H1 (cell line): ENCODE data around the gene RIMBP2. TPM values are rescaled to one million over a fixed set of nuclear protein-coding genes. Genes with fewer than 3 reads are reported as not detected.

Experiments
- CTCF ChIA-PET: fragments of 300-600 bp; sonication (Branson Sonifier 250); formaldehyde crosslinking; loops from one replicate; lab custom pipeline; 2021; ENCODE audit not compliant: partially characterized antibody; lab: Charles Lee
- POLR2A ChIA-PET: fragments of 300-600 bp; sonication (Branson Sonifier 250); formaldehyde crosslinking; loops from one replicate; lab custom pipeline; 2021; ENCODE audit warnings: inconsistent platforms; ENCODE audit not compliant: partially characterized antibody; lab: Charles Lee
- DNase-seq, 2 experiments: peaks; one replicate each; pipeline versions ENCODE4 v3.0.0 to v3.0.0-alpha.2; 2010 to 2022; ENCODE audit warnings: low spot score in 2 of 2, low read depth in 1 of 2, mixed read lengths in 1 of 2
- FAIRE-seq: peaks from 2 replicates; lab custom pipeline; 2011; peaks lifted over from hg19 to GRCh38; lab: Jason Lieb, UNC
- H2AFZ ChIP-seq: 2 replicates; pipeline ENCODE4 v1.8.1; 2012; ENCODE audit warnings: low read length, inconsistent platforms
- H2AK5ac ChIP-seq: 2 replicates; pipeline ENCODE4 v1.6.1; 2013; ENCODE audit warnings: low read depth, low read length
- H2BK120ac ChIP-seq: replicated peaks from 2 replicates; pipeline ENCODE3; 2013; ENCODE audit warnings: low read depth, low read length, inconsistent platforms
- H2BK12ac ChIP-seq: 2 replicates; pipeline ENCODE4 v1.6.1; 2013; ENCODE audit warnings: low read depth, low read length
- H2BK15ac ChIP-seq: 2 replicates; pipeline ENCODE4 v1.6.1; 2013; ENCODE audit warnings: low read length
- H2BK20ac ChIP-seq: 2 replicates; pipeline ENCODE4 v1.6.1; 2013; ENCODE audit warnings: low read length
- H2BK5ac ChIP-seq: 2 replicates; pipeline ENCODE4 v1.6.1; 2013; ENCODE audit warnings: low read depth, low read length
- H3K14ac ChIP-seq: 2 replicates; pipeline ENCODE4 v1.6.1; 2013; ENCODE audit warnings: inconsistent platforms; ENCODE audit not compliant: insufficient read length
- H3K18ac ChIP-seq: 2 replicates; pipeline ENCODE4 v1.6.1; 2013; ENCODE audit warnings: low read length; ENCODE audit errors: extremely low read depth
- H3K23ac ChIP-seq: 2 replicates; pipeline ENCODE4 v1.6.1; 2013; ENCODE audit warnings: inconsistent platforms; ENCODE audit not compliant: insufficient read length
- H3K23me2 ChIP-seq: 2 replicates; pipeline ENCODE4 v1.6.1; 2013; ENCODE audit warnings: low read depth, low read length
- H3K27ac ChIP-seq: 2 replicates; pipeline ENCODE4 v1.6.1; 2011; ENCODE audit warnings: low read depth, low read length, inconsistent platforms
- H3K27me3 ChIP-seq, 4 experiments: replicated peaks in 1 of 4; 1 replicate in 1 of 4; 2 replicates in 3 of 4; pipeline versions ENCODE4 v1.6.1 to v1.8.1; 2011 to 2013; ENCODE audit warnings: low read length in 3 of 4, mild to moderate bottlenecking in 3 of 4, inconsistent platforms in 2 of 4, mixed read lengths in 2 of 4, moderate library complexity in 1 of 4; ENCODE audit not compliant: control insufficient read depth in 3 of 4, insufficient read depth in 3 of 4; ENCODE audit errors: extremely low read depth in 1 of 4
- H3K36me3 ChIP-seq, 4 experiments: 2 replicates each; pipeline versions ENCODE4 v1.6.1 to v1.8.1; 2011 to 2013; ENCODE audit warnings: mild to moderate bottlenecking in 4 of 4, low read length in 3 of 4, moderate library complexity in 2 of 4, control low read depth in 1 of 4, inconsistent platforms in 1 of 4; ENCODE audit not compliant: insufficient read depth in 4 of 4, control insufficient read depth in 2 of 4
- H3K4ac ChIP-seq: replicated peaks from 2 replicates; pipeline ENCODE3; 2013; ENCODE audit warnings: low read length, low read depth, mixed read lengths, inconsistent platforms; ENCODE audit not compliant: insufficient read length
- H3K4me1 ChIP-seq, 4 experiments: replicated peaks in 1 of 4; 1 replicate in 1 of 4; 2 replicates in 3 of 4; pipeline versions ENCODE4 v1.6.1 to v1.8.1; 2011 to 2013; ENCODE audit warnings: low read length in 3 of 4, inconsistent platforms in 2 of 4, mixed read lengths in 1 of 4; ENCODE audit not compliant: insufficient read depth in 4 of 4, control insufficient read depth in 3 of 4
- H3K4me2 ChIP-seq, 2 experiments: 2 replicates each; pipeline versions ENCODE4 v1.6.1 to v1.8.1; 2011 to 2013; ENCODE audit warnings: low read depth in 2 of 2, low read length in 2 of 2, control low read depth in 1 of 2, inconsistent platforms in 1 of 2, mild to moderate bottlenecking in 1 of 2; ENCODE audit not compliant: insufficient read depth in 1 of 2
- H3K4me3 ChIP-seq, 4 experiments: fragments of 200-600, 300-600 bp in 1 of 4; sonication (generic), shearing (Covaris generic), sonication (Bioruptor Twin) in 1 of 4; 2 replicates each; pipeline versions ENCODE4 v1.5.1 to v1.8.1; 2011 to 2016; ENCODE audit warnings: low read length in 4 of 4, low read depth in 3 of 4, control low read depth in 2 of 4, inconsistent platforms in 2 of 4, mild to moderate bottlenecking in 2 of 4, mixed read lengths in 1 of 4, moderate library complexity in 1 of 4; ENCODE audit not compliant: insufficient read depth in 2 of 4; ENCODE audit errors: extremely low read depth in 1 of 4
- H3K56ac ChIP-seq: replicated peaks from 2 replicates; pipeline ENCODE3; 2013; ENCODE audit warnings: low read depth, mild to moderate bottlenecking, mixed read lengths, low read length, inconsistent platforms; ENCODE audit not compliant: insufficient read length
- H3K79me1 ChIP-seq: 2 replicates; pipeline ENCODE4 v1.6.1; 2013; ENCODE audit warnings: low read depth, low read length, control low read depth
- H3K79me2 ChIP-seq, 2 experiments: 2 replicates each; pipeline versions ENCODE4 v1.6.1 to v1.8.1; 2012 to 2013; ENCODE audit warnings: low read length in 2 of 2, mild to moderate bottlenecking in 2 of 2, inconsistent platforms in 1 of 2; ENCODE audit not compliant: insufficient read depth in 2 of 2, control insufficient read depth in 1 of 2
- H3K9ac ChIP-seq, 4 experiments: replicated peaks in 1 of 4; 1 replicate in 1 of 4; 2 replicates in 3 of 4; pipeline versions ENCODE4 v1.6.1 to v1.8.1; 2011 to 2013; ENCODE audit warnings: low read depth in 3 of 4, low read length in 3 of 4, control low read depth in 2 of 4, mild to moderate bottlenecking in 2 of 4, moderate library complexity in 2 of 4, inconsistent platforms in 1 of 4; ENCODE audit errors: extremely low read depth in 1 of 4
- H3K9me3 ChIP-seq, 2 experiments: 2 replicates each; pipeline versions ENCODE4 v1.6.1 to v1.8.1; 2012 to 2013; ENCODE audit warnings: mild to moderate bottlenecking in 2 of 2, moderate library complexity in 2 of 2, control low read depth in 1 of 2, inconsistent platforms in 1 of 2, low read depth in 1 of 2, low read length in 1 of 2, mixed read lengths in 1 of 2; ENCODE audit not compliant: insufficient read depth in 2 of 2
- H4K20me1 ChIP-seq, 2 experiments: replicated peaks in 1 of 2; 2 replicates each; pipeline versions ENCODE3 to v1.8.1; 2011 to 2013; ENCODE audit warnings: inconsistent platforms in 2 of 2, low read length in 2 of 2, mild to moderate bottlenecking in 1 of 2; ENCODE audit not compliant: insufficient read depth in 2 of 2, control insufficient read depth in 1 of 2
- H4K5ac ChIP-seq: 2 replicates; pipeline ENCODE4 v1.6.1; 2013; ENCODE audit warnings: low read length, low read depth, mixed read lengths, inconsistent platforms; ENCODE audit not compliant: insufficient read length
- H4K8ac ChIP-seq: 2 replicates; pipeline ENCODE4 v1.8.0; 2013; ENCODE audit warnings: mild to moderate bottlenecking, moderate library complexity, low read length, inconsistent platforms; ENCODE audit not compliant: insufficient read depth; ENCODE audit errors: extremely low read depth
- H4K91ac ChIP-seq: replicated peaks from 2 replicates; pipeline ENCODE3; 2013; ENCODE audit warnings: low read length, mixed read lengths, inconsistent platforms; ENCODE audit not compliant: insufficient read length
- ASH2L ChIP-seq: fragments of 200-600, 300-600 bp; sonication (generic); IDR thresholded peaks from one replicate; pipeline ENCODE4 v1.7.1; 2017; ENCODE audit warnings: low read length
- BCL11A ChIP-seq, 2 experiments: IDR thresholded peaks; one replicate each; pipeline ENCODE4 v1.6.1; 2011; ENCODE audit warnings: low read depth in 2 of 2, low read length in 2 of 2, mild to moderate bottlenecking in 2 of 2
- CEBPB ChIP-seq: IDR thresholded peaks from 2 replicates; pipeline ENCODE4 v1.6.1; 2012; ENCODE audit warnings: low read depth, low read length
- EP300 ChIP-seq, 2 experiments: IDR thresholded peaks; 1 replicate in 1 of 2; 2 replicates in 1 of 2; pipeline ENCODE4 v1.6.1; 2011 to 2012; ENCODE audit warnings: low read depth in 2 of 2, low read length in 2 of 2, mild to moderate bottlenecking in 2 of 2, borderline replicate concordance in 1 of 2, inconsistent platforms in 1 of 2, moderate library complexity in 1 of 2
- FOSL1 ChIP-seq: IDR thresholded peaks from 2 replicates; pipeline ENCODE4 v1.6.1; 2011; ENCODE audit warnings: mild to moderate bottlenecking, low read depth, low read length, moderate library complexity; ENCODE audit not compliant: insufficient read depth
- GTF2F1 ChIP-seq: IDR thresholded peaks from 2 replicates; pipeline ENCODE4 v1.6.1; 2012; ENCODE audit warnings: low read depth, low read length, improper control_type of control experiment, borderline replicate concordance
- HDAC2 ChIP-seq, 2 experiments: fragments of 300-600 bp in 1 of 2; sonication (generic) in 1 of 2; IDR thresholded peaks; 2 replicates each; pipeline ENCODE4 v1.6.1; 2011 to 2012; ENCODE audit warnings: low read depth in 2 of 2, low read length in 2 of 2, mild to moderate bottlenecking in 2 of 2, moderate library complexity in 2 of 2, borderline replicate concordance in 1 of 2, inconsistent platforms in 1 of 2
- JUND ChIP-seq: IDR thresholded peaks from 2 replicates; pipeline ENCODE4 v1.6.1; 2011; ENCODE audit warnings: mild to moderate bottlenecking, improper control_type of control experiment, low read length
- POLR2A ChIP-seq, 2 experiments: IDR thresholded peaks; 1 replicate in 1 of 2; 2 replicates in 1 of 2; pipeline ENCODE4 v1.6.1; 2011; ENCODE audit warnings: low read depth in 2 of 2, low read length in 2 of 2, mild to moderate bottlenecking in 2 of 2; ENCODE audit errors: control extremely low read depth in 1 of 2
- POLR2AphosphoS5 ChIP-seq: IDR thresholded peaks from 2 replicates; pipeline ENCODE4 v1.6.1; 2011; ENCODE audit warnings: low read depth, low read length
- RBBP5 ChIP-seq: IDR thresholded peaks from 2 replicates; pipeline ENCODE4 v1.7.1; 2012; ENCODE audit warnings: low read depth, mild to moderate bottlenecking, inconsistent platforms, low read length, moderate library complexity, borderline replicate concordance
- SIRT6 ChIP-seq: IDR thresholded peaks from one replicate; pipeline ENCODE4 v1.7.1; 2012; ENCODE audit warnings: low read length, inconsistent platforms
- SP4 ChIP-seq: IDR thresholded peaks from 2 replicates; pipeline ENCODE4 v1.6.1; 2012; ENCODE audit warnings: low read length, inconsistent platforms
- TAF7 ChIP-seq: optimal IDR thresholded peaks from 2 replicates; pipeline ENCODE3; 2011; ENCODE audit warnings: low read depth, mild to moderate bottlenecking, inconsistent platforms, low read length, moderate library complexity, borderline replicate concordance
- polyA plus RNA-seq, 7 experiments: library from polyadenylated mRNA; depleted of rRNA in 3 of 7; stranded (reverse) in 5 of 7; unstranded in 2 of 7; fragments of >200 nt in 5 of 7; fragments of 200-250 nt in 2 of 7; gene quantifications; 1 replicate in 5 of 7; 2 replicates in 1 of 7; 4 replicates in 1 of 7; pipeline versions ENCODE4 v1.2.1 to v1.2.3, GENCODE V29; 2011 to 2013; ENCODE audit warnings: missing spikeins in 2 of 7, mixed read lengths in 2 of 7
- total RNA-seq: library from RNA; stranded (reverse); fragmentation: NEBNext Ultra II Directional; extraction: Animal tissue kit (Norgen Biotek cat#: 25700); gene quantifications from 2 replicates; pipeline ENCODE4 v1.2.1, GENCODE V29; 2021
- TF ChIP-seq, protein P1 (sequence below): IDR thresholded peaks from 2 replicates; pipeline ENCODE4 v1.6.1; 2011; ENCODE audit warnings: low read length, improper control_type of control experiment

The RIMBP2 gene
- total and polyA plus RNA-seq, 2 of the 8 experiments (the other 6 are each of a cell fraction or from before 2014, with no cell fraction given), result 0.18 to 0.65 TPM

DNA sequence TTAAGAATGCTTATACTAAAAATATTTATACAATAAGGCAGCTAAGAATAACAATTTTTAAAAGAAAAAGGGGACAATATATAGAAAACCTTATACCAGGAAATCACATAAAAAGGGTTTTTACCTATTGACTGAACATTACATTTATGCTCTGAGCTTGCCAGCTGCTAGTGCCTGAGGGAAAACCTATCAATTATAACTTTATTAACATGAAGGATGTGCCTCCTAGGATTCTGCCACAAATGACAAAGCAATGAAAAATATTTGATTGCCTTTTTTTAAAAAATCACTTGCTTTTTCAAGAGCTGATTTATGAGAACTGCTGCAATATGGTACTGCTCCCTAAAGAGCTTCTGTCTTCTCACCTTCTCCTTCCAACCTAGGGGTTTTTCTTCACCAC, 185.7 kb downstream of the RIMBP2 start:
- H3K23me2 ChIP-seq, result no peaks in the 10 kb centered on the region
- no peak overlapping the region for H2BK5ac ChIP-seq
- no peak for DNase-seq
- H2BK20ac ChIP-seq, result no peak overlapping the region
- H2BK12ac ChIP-seq, result no peak overlapping the region
- H3K9ac ChIP-seq, result no peak overlapping the region
- POLR2A ChIA-PET, result interaction anchor here (1.3 kb wide), 1 partner anchor 8 kb away, joined by 3 read pairs; no protein-coding TSS in a partner anchor
- H3K4me3 ChIP-seq, result no peak overlapping the region
- H4K20me1 ChIP-seq, result peaks cover 0 to 2% of the 10 kb centered on the region in 2 experiments
- H3K4me2 ChIP-seq, result no peak overlapping the region
- no peak overlapping the region for H3K23ac ChIP-seq
- H3K79me2 ChIP-seq, result no peaks in the 10 kb centered on the region
- no peak overlapping the region for H2BK15ac ChIP-seq
- peaks cover 0 to 3% (median 0%) of the 10 kb centered on the region in 4 experiments; a peak in 1 of 7 replicates for H3K4me1 ChIP-seq
- FAIRE-seq, result no peak
- H2AFZ ChIP-seq, result no peak overlapping the region
- H4K91ac ChIP-seq, result no peak overlapping the region
- H3K79me1 ChIP-seq, result no peaks in the 10 kb centered on the region
- no peak overlapping the region for H3K27ac ChIP-seq
- H4K8ac ChIP-seq, result no peak overlapping the region
- no peak overlapping the region for H4K5ac ChIP-seq
- no peaks in the 10 kb centered on the region for H3K9me3 ChIP-seq
- no peak overlapping the region for H3K14ac ChIP-seq
- H3K36me3 ChIP-seq, result no peaks in the 10 kb centered on the region
- H3K4ac ChIP-seq, result no peak overlapping the region
- H3K18ac ChIP-seq, result no peak overlapping the region
- CTCF ChIA-PET, result interaction anchor here (1.6 kb wide), 1 partner anchor 24 kb away, joined by 3 read pairs; no protein-coding TSS in a partner anchor
- no peak overlapping the region for H2AK5ac ChIP-seq
- H3K27me3 ChIP-seq, result no peaks in the 10 kb centered on the region
- H3K56ac ChIP-seq, result no peak overlapping the region
- H2BK120ac ChIP-seq, result no peak overlapping the region
- TF ChIP-seq POLR2A (IDR thresholded peaks at IDR 0.05; ENCODE audit: control extremely low read depth in 1 of 2, low read depth in 2 of 2, low read length in 2 of 2) (no peak), ASH2L (no peak), FOSL1 (no peak), HDAC2 (IDR thresholded peaks at IDR 0.05; ENCODE audit: borderline replicate concordance in 1 of 2, low read depth in 2 of 2, low read length in 2 of 2) (no peak), BCL11A (IDR thresholded peaks at IDR 0.05; ENCODE audit: low read depth in 2 of 2, low read length in 2 of 2) (no peak), TAF7 (no peak), JUND (no peak), RBBP5 (no peak), CEBPB (no peak), GTF2F1 (no peak), EP300 (IDR thresholded peaks at IDR 0.05; ENCODE audit: borderline replicate concordance in 1 of 2, low read depth in 2 of 2, low read length in 2 of 2) (no peak), SIRT6 (no peak), POLR2AphosphoS5 (no peak), SP4 (no peak)
- TF ChIP-seq, protein P1, sequence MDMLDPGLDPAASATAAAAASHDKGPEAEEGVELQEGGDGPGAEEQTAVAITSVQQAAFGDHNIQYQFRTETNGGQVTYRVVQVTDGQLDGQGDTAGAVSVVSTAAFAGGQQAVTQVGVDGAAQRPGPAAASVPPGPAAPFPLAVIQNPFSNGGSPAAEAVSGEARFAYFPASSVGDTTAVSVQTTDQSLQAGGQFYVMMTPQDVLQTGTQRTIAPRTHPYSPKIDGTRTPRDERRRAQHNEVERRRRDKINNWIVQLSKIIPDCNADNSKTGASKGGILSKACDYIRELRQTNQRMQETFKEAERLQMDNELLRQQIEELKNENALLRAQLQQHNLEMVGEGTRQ, result no peak
